Nephron (organoid): ENCODE results near the gene ADD3.
A peak's percentile ranks its signal among the peaks of the same experiment; 100 is the strongest.
"Not testable (repeated sequence)": the region's sequence is repeated elsewhere in the genome, so short reads cannot be mapped to it uniquely, and the experiment has no call there.

Experiments used
- H3K27ac Mint-ChIP-seq, 3 experiments: 2 replicates each; pipeline ENCODE4 v1.8.0; 2020; ENCODE audit warnings: mixed read lengths in 3 of 3, mild to moderate bottlenecking in 2 of 3, moderate library complexity in 1 of 3
- H3K27me3 Mint-ChIP-seq: 2 replicates; pipeline ENCODE4 v1.8.0; 2021; ENCODE audit warnings: low read depth, mild to moderate bottlenecking, moderate library complexity, mixed read lengths
- H3K36me3 Mint-ChIP-seq: 2 replicates; pipeline ENCODE4 v1.8.0; 2020; ENCODE audit warnings: low read depth, mixed read lengths
- H3K4me1 Mint-ChIP-seq: 2 replicates; pipeline ENCODE4 v1.8.0; 2020; ENCODE audit warnings: mixed read lengths
- H3K4me3 Mint-ChIP-seq, 3 experiments: 2 replicates each; pipeline ENCODE4 v1.8.0; 2020; ENCODE audit warnings: mild to moderate bottlenecking in 3 of 3, mixed read lengths in 3 of 3, moderate library complexity in 2 of 3
- H3K9me3 Mint-ChIP-seq: 2 replicates; pipeline ENCODE4 v1.8.0; 2020; ENCODE audit warnings: mixed read lengths
- TF ChIP-seq, protein P1 (sequence below), 3 experiments: fragments of 200-600 bp; sonication (generic); IDR thresholded peaks; one replicate each; pipeline ENCODE4 v1.5.0; 2021; ENCODE audit warnings: antibody characterized with exemption in 3 of 3; ENCODE audit not compliant: unreplicated experiment in 3 of 3

ADD3 gene

DNA sequence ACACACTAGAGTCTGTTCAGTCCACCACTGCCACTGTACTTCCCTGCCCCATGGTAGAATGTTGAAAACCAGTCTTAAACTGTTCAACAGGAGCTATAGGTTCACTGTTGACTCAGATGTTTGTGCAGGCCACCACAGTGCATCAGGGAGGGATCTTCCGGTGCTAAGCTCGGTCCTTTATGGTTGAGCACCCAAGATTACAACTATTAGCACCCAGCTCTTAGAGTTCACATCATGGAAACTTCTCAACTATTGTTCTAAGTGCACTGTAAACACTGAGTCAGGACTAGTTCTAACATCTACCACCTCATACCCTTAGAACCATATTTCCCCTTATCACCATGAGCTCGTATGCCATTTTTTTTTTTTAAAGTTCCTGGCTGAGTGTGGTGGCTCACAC lies 102.6 kb downstream of the ADD3 start:
- no peaks in the 10 kb centered on the region for H3K9me3 Mint-ChIP-seq
- H3K4me1 Mint-ChIP-seq = peaks cover 21% of the 10 kb centered on the region
- no peak overlapping the region for H3K4me3 Mint-ChIP-seq
- H3K27ac Mint-ChIP-seq = peak overlapping the region in 2 of 3 experiments; percentile 50 to 68
- TF ChIP-seq, protein P1, sequence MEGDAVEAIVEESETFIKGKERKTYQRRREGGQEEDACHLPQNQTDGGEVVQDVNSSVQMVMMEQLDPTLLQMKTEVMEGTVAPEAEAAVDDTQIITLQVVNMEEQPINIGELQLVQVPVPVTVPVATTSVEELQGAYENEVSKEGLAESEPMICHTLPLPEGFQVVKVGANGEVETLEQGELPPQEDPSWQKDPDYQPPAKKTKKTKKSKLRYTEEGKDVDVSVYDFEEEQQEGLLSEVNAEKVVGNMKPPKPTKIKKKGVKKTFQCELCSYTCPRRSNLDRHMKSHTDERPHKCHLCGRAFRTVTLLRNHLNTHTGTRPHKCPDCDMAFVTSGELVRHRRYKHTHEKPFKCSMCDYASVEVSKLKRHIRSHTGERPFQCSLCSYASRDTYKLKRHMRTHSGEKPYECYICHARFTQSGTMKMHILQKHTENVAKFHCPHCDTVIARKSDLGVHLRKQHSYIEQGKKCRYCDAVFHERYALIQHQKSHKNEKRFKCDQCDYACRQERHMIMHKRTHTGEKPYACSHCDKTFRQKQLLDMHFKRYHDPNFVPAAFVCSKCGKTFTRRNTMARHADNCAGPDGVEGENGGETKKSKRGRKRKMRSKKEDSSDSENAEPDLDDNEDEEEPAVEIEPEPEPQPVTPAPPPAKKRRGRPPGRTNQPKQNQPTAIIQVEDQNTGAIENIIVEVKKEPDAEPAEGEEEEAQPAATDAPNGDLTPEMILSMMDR (IDR thresholded peaks at IDR 0.05; ENCODE audit: unreplicated experiment in 3 of 3) = no peak
- H3K36me3 Mint-ChIP-seq = peaks cover 58% of the 10 kb centered on the region
- no peaks in the 10 kb centered on the region for H3K27me3 Mint-ChIP-seq

DNA sequence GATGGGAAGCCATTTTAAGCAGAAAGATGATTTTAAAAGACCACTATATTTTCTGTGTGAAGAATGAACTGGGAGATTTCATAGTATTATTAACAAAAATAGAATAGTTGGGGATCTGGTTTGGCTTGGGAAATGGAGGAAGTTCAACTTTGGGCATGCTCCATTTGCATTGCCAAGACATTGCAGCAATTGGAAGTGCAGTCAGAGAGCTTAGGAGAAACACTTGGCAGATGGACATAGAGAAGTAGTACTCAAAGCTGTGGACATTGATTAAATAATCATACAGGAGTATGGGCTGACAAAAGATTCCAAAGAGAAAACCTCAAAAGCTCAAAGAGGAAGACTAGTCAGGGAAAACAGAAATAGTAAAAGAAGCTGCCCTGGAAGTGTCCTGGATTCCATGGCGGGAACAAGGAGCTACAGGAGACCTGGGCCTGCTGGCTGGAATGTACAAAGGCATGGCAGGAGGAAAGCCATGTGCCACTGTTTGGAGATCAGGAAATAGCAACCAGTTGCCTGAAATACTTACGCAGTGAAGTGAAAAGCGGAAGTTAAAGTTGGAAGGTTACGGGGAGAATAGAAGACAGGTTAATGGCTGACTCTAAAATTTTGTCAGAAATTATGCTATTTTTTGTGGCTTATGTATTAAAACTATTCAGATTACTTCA lies 106.0 kb downstream of the ADD3 start:
- Mint-ChIP-seq H3K27ac (peak overlapping the region in 1 of 3 experiments; percentile 19), H3K4me1 (peaks cover 20% of the 10 kb centered on the region), H3K27me3 (no peaks in the 10 kb centered on the region), H3K4me3 (no peak overlapping the region), H3K9me3 (no peaks in the 10 kb centered on the region), H3K36me3 (peaks cover 74% of the 10 kb centered on the region)
- TF ChIP-seq, protein P1 (IDR thresholded peaks at IDR 0.05; ENCODE audit: unreplicated experiment in 3 of 3) = no peak

DNA sequence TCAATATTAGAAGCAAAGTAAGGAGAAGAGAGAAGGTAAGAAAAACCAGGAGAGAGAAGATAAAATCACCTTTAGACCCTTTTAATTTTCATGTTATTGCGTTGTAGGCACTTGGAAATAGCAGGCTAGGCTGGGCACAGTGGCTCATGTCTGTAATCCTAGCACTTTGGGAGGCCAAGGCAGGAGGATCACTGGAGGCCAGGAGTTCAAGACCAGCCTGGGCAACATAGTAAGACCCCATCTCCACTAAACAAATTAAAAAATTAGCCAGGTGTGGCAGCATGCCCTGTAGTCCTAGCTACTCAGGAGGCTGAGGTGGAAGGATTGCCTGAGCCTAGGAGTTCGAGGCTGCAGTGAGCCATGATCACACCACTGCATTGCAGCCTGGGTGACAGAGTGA lies 106.9 kb downstream of the ADD3 start:
- H3K36me3 Mint-ChIP-seq = peaks cover 81% of the 10 kb centered on the region
- H3K27ac Mint-ChIP-seq, H3K27me3 Mint-ChIP-seq, H3K4me3 Mint-ChIP-seq, H3K9me3 Mint-ChIP-seq: not testable (repeated sequence)
- H3K4me1 Mint-ChIP-seq = peaks cover 17% of the 10 kb centered on the region

DNA sequence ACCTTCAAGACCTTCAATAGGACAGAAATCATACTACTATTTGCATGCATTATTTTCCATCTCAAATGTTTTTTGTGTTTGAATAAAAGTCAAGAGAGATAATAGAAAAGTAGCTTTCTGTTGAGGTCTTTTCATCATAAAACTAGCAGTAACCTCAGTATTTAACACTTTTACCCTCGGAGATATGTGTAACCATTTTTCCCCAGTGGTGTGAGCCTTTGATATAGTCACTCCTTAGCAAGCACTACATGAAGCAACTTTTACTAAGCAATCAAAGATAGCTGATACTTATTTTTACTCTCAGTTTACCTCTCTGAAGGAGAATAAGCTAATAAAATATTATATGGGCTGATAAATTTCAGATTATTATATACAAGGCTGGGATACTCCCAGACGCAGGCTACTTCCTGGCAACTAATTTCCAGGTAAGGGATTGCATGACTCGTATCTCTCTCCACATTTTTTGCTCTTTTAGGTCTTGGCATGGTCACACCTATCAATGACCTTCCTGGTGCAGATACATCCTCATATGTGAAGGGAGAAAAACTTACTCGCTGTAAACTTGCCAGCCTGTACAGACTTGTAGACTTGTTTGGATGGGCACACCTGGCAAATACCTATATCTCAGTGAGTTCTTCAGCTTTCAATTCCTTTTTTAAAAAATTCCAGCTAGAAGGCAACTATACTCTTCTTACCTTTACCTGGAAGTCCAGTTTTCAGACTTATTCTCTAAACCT lies 108.2 kb downstream of the ADD3 start:
- H3K9me3 Mint-ChIP-seq = no peaks in the 10 kb centered on the region
- no peaks in the 10 kb centered on the region for H3K27me3 Mint-ChIP-seq
- H3K4me1 Mint-ChIP-seq = peaks cover 10% of the 10 kb centered on the region
- H3K4me3 Mint-ChIP-seq = no peak overlapping the region
- TF ChIP-seq, protein P1 (IDR thresholded peaks at IDR 0.05; ENCODE audit: unreplicated experiment in 3 of 3) = no peak
- H3K27ac Mint-ChIP-seq = no peak overlapping the region
- peaks cover 79% of the 10 kb centered on the region for H3K36me3 Mint-ChIP-seq

DNA sequence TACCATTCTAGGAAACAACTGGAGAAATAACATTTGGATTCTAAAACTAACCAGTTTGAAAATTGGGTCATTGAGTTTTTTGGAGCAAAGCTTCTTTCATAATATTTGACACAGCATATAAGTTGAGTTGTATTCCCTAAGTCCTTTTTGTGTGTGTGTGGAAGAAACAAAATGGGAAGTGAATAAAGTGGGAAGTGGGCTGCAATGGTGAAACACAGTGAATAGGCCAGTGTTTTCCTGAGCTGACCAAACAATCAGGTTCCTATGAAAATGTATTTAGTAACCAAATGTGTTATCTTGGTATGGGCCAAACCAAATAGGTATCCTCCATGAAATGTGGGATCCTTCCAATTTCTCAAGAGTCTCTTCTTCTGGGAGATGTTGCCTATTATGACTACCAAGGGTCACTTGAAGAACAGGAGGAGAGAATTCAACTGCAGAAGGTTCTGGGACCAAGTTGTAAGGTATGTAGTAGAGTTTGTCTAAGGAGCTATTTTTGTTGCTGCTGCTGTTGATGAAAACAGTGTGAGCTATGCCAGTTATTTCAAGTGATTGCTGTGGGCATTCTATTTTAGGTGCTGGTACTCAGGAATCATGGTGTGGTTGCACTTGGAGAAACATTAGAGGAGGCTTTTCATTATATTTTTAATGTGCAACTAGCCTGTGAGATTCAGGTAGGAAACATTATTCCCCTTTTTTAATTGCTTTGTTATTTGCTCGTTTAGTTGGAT lies 111.3 kb downstream of the ADD3 start:
- Mint-ChIP-seq H3K4me3 (no peak overlapping the region), H3K4me1 (peaks cover 6% of the 10 kb centered on the region), H3K36me3 (peaks cover 82% of the 10 kb centered on the region), H3K27me3 (no peaks in the 10 kb centered on the region), H3K9me3 (no peaks in the 10 kb centered on the region), H3K27ac (peak overlapping the region in 1 of 3 experiments; percentile 55)
- TF ChIP-seq, protein P1 (IDR thresholded peaks at IDR 0.05; ENCODE audit: unreplicated experiment in 3 of 3) = no peak

DNA sequence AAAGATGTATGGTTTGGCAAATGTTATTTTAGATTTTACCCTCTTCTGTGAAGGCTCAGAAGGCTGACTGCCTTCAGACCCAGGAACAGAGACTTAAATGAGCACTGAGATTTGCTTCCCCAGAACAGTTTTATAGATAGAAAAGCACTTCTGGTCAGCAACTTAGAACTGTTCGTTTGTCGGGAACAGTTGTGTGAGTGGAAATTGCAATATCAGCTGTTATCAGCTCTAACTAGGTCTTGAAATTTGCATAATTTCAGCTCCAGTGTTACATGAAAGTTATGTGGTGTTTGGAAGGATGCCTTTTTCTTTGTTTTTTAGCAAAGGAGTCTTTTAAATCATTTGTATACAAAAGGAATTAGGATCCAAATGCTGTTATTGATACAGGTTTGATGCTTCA lies 115.8 kb downstream of the ADD3 start:
- Mint-ChIP-seq H3K4me3 (no peak overlapping the region), H3K9me3 (no peaks in the 10 kb centered on the region), H3K36me3 (peaks cover 85% of the 10 kb centered on the region), H3K27me3 (no peaks in the 10 kb centered on the region), H3K27ac (no peak overlapping the region), H3K4me1 (peaks cover 6% of the 10 kb centered on the region)
- TF ChIP-seq, protein P1 (IDR thresholded peaks at IDR 0.05; ENCODE audit: unreplicated experiment in 3 of 3) = no peak
